Fibroblast of skin of left biceps (primary cell): Measurements from ENCODE around the gene DNASE1L3.

Source experiments
- DNase-seq, 2 experiments: peaks; one replicate each; pipeline ENCODE4 v3.0.0-alpha.2; 2013; ENCODE audit warnings: low read depth in 2 of 2

DNASE1L3 gene

DNA sequence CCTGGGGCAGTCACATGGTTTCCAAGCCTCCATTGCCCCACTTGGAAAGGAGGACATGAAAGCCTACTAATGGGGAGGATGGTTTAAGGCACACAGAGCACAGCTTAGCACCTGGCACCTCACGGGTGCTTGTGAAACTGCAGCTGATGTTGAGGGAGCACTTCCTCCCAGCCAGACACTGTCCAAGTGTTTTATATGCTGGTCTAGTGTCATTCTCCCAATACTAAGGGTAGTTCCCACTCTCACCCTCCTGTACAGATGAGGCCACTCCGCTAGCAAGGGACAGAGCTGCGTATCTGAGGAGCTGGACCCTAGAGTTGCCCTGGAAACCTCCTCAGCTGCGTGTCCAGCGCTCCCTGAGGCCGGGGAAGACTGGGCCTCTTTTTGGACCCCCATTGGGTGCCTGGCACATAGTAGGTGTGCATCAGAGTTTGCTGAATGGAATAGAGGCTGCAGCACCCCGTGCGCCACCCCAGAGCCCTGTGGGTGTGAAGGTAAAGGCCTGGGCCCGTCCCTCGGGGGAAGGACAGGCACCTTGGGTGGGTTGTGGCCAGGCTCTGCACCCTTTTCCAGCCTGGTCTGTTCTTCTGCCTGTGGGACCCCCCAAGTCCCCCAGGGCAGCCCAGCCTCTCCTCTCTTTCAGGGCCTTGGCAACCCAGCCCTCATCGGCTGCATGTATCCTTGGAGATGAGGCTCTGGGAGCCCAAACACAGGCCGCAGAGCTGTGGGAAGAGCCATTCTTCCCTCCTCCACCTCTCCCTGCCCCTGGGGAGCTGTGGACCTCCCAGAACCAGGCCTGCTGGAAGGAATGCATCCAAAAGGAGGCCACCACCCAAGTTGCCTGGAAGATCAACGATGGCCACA is 31.3 kb downstream of the DNASE1L3 start:
- DNase-seq = no peak

DNA sequence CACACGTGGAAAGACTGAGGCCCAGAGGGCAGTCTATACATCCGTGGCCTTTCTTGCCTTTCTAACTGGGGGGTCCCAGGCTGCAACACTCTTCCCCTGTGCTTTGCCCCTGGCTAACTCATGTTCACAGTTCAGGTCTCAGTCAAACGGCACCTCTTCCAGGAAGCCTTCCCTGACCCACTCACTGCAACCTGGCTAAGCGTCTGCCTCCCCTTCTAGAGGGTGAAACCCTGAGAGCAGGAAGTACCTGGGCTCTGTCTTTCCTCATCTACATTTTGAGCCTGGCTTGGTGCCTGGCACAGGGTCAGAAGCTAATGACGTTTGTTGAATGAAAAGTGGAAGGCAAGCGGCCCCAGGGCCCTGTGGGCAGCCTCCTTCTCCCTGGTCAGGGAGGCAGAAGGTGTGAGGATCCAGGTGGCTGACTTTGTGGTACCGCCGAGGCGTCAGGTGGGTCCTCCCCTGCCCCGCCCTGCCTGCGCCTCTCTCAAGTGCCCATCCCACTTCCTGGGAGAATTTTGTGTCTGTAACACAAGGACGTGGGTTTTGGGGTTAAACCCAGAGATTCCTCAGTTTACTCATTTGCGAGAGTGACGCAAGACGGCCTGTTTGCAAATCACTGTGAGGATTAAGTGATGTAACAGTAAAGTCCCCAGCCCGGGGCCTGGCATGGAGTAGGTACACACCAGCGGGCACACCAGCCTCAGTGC is 32.1 kb downstream of the DNASE1L3 start:
- no peak for DNase-seq

DNA sequence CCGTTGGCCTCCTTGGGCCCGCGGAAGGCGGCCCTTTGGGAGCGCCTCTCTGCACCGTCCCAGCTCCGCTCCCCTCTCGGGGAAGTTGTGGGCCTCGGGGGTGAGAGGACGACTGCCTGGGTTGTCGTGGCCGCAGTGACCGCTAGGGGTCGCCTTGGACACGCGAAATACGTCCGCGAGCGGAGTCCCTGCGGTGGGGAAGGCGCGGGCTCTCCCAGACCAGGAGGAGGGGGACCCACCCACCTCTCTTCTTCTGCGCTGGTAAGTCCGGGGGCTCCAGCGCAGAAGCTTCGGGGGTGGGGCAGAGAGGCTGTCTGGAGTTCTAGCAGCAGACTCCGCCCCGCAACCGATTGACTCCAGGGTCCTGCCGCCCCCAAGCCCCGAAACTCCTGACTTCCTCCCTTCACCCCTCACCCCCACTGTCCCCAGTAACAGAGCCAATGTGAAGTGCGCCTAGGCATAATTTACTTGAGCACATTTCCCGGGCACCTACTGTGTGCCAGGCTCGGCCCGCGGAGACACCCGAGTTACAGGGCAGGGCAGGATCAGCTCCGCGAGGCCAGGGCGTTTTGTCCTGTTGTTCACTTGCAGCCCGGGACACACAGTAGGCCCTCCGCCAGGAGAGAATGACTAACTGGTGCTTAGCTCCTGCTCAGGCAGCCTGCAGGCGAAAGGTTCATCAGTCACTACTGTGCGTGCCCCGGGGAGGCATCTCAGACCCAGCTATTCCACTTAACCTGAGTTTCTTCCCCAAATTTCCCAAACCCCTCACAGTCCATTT is 32.8 kb downstream of the DNASE1L3 start:
- DNase-seq = peak; percentile 38 to 53

DNA sequence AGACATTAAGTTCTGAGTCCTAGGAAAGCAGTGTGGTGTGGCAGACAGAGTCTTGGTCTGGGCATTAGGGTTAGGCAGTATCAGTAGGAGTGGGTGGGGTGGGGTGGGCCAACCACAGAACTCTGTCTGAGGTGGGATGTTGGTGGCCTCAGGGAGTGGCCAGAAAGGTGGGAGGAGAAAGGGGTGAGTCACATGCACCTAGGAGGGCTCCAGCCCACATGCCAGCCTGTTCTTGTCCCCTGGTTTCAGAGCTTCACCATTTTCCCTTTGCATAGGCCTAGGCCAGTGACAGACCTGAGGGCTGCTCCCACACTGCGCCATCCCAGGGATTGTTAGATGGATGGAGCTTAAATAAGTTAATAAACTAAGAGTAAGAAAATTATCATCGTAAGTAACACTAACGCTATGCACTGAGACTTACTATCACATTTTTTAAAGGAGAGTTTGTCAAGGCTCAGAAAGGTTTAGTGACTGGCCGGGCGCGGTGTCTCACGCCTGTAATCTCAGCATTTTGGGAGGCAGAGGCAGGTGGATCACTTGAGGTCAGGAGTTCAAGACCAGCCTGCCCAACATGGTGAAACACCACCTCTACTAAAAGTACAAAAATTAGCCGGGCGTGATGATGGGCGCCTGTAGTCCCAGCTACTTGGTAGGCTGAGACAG is 33.8 kb downstream of the DNASE1L3 start:
- DNase-seq = no peak

DNA sequence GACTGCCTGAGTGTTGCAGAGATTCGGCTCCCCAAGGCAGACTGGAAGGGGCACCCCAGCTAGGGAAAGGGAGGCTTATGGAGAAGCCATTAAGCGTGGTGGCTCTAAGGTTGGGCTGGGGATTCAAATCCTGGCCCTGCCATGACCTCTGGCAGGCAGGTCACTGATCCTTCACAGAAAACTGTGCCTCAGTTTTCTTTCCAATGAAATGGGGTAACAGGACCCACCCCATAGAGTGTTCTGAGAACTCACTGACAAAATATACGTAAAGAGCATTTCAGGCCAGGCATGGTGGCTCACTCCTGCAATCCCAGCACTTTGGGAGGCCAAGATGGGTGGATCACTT is 34.6 kb downstream of the DNASE1L3 start:
- no peak for DNase-seq

DNA sequence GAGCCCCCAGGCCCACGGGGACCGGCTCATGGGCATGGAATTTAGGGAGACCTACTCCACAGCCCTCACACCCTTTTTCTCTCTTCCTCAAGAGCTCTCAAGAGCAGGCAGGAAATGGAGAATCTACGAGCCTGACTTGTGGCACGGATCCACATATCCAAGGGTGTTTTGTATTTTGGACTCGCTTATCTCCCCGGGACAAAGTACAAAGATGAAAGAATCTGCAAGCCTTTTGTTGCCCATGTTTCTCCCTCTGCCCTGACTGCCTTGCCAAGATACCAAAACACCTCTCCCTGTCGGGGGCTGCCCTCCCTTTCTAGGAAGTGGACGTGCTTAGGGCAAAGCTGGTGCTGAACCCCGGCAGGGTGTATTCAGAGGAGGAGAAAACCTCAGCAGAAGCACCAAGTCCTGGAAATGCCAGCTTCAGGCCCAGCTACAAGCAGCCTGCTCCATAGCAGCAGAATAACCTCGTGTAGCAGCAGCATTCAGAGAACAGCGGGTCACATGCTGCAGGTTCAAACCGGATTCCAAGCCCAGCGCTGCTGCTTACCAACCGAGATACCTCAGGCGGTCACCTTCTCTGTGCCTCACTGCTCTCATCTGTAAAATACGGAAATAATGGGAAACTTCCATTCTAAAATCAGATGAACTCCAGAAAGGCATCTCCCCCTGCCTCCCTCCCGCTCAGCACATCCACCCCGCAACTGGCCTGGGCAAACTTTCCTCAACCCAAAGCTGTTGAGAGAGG is 35.2 kb downstream of the DNASE1L3 start:
- no peak for DNase-seq

DNA sequence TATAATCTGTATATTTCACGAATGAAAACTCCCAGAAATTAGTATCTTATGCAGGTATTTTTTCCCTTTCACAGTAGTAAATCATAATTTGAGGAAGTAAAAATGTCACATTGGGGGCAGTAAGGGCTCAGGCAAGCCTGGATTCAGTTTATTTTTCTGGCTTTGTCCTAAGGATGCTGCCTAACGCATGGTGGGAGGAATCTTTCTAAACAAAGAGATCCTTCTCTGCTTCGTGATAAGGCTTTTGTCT is 35.7 kb downstream of the DNASE1L3 start:
- DNase-seq = no peak

DNA sequence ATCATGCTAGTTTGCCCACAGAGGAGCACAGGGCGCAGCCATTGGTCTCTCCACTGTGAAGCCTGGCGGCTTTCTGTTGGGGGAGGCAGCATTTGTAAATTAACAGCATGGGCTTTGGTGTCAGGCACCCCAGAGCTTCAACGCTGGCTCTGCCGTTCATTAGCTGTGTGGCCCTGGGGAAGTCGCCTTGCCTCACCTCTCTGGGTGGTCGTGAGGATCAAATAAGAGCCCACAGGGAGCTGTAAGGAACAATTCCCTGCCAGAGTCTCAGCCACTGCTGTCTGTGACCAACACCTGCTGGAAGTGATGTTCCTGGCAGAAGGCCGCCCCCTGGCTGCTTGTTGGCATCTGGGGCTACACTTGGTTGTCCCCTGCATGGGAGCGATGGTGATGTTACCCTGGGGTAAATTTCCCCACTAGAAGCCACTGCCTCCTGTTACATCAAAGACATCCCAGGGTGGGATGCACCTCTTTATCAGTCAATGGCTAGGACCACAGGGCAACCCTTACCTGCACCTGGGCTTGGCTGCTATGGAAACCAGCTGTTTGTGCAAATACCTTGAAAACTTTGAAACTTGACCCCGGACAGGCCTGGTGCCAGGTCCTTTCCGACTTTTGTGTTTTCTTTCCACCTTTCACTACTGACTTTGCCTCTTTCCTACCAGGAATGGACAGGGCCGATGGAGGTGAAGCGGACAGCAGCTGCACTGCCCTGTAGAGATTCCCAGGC is 36.9 kb downstream of the DNASE1L3 start:
- no peak for DNase-seq

DNA sequence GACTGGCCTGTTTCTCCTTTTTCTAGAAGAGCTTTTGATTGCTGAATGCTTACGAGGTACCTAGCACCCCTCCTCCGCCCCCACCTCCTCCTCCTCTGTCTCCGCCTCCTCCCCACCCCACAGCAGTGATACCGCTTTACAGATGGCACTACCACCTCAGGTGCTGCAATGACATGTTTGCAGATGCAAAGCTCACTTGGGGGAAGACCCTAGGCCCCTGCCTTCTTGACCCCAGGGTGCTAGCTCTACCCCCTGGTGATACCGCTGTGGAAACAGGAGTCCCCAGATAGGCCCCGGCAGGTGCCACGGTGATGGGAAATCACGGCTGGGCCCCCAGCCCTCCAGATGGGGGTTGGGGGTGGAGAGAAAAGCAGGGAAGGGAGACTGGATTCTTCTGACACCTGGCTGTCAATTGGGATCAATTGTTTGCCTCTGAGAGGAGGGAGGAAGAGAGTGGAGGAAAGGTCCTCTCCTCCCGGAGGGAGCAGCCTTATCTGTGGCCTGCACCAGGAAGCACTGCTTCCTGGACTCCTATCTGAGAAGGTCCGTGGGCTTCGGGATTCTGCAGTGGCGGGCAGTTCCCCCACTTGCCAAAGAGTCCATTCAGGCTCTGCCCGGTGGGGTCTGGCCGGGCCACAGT is 37.6 kb downstream of the DNASE1L3 start:
- no peak for DNase-seq

DNA sequence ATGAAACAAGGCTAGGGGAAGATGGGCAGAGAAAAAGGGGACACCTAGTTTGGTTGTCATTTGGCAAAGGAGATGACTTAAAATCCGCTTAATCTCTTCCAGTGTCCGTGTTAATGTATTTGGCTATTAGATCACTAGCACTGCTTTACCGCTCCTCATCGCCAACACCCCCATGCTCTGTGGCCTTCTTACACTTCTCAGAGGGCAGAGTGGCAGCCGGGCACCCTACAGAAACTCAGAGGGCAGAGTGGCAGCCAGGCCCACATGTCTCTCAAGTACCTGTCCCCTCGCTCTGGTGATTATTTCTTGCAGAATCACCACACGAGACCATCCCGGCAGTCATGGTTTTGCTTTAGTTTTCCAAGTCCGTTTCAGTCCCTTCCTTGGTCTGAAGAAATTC is 39.6 kb downstream of the DNASE1L3 start:
- DNase-seq = no peak

DNA sequence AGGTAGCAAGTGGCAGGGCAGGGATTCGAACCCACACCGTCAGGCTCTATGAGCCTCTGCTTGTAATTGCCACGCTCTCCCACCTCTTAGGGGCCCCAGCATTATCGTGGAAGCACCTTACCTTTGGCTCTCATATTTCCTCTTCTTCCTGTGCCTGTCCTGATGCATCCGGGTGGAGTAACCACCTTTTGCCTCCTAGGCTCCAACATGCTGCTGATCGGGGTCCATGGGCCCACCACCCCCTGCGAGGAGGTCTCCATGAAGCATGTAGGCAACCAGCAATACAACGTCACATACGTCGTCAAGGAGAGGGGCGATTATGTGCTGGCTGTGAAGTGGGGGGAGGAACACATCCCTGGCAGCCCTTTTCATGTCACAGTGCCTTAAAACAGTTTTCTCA is 40.4 kb downstream of the DNASE1L3 start:
- no peak for DNase-seq

DNA sequence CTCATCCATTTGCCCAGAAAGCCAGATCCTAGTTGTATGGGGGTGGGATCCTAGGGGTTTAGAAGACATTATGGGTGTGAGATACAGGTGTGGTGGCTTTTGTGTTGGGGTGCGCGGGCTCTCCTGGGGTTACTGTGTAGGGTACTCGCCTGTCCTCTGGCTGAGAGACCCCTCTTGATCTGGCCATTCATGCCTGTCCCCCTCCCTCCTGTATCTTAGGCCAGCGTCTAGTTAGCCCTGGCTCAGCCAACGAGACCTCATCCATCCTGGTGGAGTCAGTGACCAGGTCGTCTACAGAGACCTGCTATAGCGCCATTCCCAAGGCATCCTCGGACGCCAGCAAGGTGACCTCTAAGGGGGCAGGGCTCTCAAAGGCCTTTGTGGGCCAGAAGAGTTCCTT is 41.4 kb downstream of the DNASE1L3 start:
- no peak for DNase-seq

DNA sequence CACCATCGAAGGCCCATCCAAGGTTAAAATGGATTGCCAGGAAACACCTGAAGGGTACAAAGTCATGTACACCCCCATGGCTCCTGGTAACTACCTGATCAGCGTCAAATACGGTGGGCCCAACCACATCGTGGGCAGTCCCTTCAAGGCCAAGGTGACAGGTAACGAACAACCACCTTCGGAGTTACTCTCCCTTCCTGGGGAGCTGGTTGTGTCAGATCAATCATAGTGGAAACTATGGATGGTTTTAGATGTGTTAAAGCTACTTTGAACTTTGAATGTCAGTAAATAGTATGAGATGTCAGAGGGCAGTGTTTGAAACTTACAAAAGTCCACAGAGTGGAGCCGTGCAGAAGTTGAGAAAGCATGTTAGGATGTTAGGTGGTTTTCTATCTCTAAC is 42.3 kb downstream of the DNASE1L3 start:
- DNase-seq = no peak

DNA sequence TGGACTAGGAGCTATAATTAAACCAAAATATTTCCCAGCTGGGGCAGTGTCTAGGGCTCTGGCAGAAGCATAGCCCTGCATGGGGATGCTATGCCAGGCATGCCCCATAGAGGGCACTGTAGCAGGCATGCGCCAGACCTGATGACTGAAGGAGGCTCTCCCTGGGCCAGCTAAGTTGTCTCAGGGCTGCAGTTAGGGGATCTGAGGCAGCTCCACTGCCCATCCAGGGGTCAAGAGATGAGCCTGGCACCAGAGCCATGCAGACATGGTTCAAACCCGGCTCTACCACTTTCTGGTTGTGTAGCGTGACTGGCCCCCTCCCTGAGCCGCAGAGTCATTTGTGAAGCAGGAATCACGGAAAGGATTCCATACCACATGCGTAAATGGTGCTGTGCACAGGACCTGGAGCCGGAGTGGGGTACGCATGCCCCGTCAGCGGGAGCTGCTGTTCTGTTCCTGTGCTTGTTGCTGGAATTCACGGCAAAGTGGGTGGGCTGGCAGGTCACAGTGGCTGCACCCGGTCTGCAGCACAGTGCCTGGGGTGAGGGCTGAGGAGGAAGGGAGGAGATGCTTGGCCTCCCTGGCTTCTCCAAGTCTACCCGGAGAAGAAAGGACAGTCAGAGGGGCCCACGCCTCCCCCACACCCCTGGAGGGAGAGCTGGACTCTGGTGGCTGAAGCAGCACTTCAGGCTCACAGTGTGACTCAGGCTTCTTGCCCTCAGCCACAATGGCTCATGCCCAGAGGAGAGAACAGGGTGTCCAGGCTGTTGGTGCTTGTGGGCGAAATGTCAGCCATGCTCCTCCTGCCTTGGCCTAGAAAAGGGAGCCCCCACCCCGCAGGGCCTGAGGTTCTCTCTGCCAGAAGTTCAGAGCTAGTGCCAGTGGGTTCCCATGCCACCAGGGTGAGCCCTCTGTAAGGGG is 43.1 kb downstream of the DNASE1L3 start:
- DNase-seq = no peak

DNA sequence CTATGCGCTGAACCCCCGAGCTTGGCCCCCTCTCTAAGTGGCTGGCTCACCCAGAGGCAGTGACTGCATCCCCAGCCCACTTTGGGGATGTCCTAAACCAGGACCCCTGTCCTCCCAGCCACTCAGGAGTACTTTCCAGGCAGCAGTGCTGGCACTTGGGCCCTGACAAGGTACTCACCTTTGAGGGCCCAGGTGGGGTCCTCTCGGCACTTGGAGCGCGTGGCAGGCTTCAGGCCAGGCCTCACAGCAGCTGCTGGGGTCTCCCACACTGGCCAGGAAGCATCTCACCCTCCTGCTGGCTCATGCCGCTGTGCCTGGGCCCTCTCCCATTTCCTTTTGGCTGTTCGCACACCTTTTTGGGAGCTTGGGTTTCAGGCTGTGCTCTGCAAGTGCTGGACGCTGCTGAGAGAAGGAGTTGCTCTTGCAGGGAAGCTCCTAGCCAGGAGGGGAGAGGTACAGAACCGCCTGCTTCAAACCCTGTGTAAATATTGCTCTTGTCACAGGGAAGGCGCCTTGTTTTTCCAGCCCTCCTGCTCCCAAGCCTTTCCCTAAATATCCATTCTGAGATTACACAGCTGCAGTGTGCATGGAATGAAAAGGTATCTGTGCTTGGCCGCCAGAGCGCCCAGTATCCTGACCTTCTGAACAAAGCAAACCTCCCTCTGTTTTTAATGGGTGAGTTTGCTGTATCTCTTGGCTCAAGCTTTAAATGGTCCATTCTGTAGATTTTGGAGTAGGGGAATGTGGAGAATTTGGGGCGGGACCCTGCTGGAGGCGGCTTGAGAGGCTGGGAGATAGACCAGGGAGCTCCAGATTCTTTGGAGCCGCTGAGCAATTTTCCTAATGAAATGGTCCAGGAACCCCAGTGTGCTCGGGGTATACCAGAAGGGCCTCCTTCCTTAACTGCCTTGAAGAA is 45.6 kb downstream of the DNASE1L3 start:
- no peak for DNase-seq

DNA sequence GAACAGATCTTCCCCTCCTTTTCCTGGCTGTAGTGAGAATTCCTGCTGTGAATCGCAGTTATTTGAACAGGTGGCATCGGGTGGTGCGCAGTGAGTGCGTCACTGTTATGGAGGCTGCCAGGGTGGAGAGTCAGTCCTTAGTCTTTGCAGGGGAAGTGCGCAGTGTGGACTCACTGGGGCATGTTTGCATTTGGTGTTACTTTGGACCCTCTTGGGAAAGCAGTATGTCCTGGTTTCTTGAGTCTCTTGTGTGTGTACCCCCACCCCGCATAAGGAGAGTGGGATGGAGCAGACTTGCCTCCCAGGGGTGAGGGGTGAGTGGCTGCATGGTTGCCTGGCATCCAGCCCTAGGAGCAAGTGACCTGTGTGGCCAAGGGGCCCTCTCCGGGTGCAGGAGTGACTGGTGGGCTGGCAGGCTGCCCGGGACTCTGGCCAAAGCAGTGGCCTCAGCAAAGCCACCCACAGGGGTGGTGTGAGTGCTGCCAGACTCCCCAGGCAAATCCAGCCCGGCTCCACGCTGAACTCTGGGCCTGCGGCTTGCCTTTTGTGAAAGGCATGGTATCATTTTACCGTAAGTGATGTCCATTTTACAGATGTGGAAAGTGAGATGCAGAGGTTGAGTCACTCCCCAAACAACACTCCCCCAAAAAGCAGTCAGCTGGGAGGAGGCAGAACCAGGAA is 46.4 kb downstream of the DNASE1L3 start:
- DNase-seq = no peak

DNA sequence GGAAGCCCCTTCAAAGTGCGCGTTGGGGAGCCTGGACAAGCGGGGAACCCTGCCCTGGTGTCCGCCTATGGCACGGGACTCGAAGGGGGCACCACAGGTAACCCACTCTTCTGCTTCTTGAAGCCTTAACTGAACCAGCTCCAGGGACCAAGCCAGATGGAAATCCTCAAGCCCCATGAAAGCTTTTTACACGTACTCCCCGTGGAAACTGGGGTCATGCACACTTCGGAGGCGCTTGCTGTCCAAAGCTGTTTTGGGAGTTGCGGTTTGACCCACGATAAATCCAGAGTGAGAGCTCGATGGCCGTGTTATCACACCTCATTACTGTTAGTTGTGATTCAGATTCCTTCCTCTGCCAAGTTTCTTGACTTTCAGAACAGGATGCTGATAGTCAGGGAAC is 47.5 kb downstream of the DNASE1L3 start:
- no peak for DNase-seq
